H9 (cell line): Measurements from ENCODE around the gene PLXNA1. TPM values are rescaled to one million over a fixed set of nuclear protein-coding genes. Genes with fewer than 3 reads are reported as not detected.

Experiments used
- DNase-seq: peaks from one replicate; pipeline ENCODE4 v3.0.0-alpha.2; 2017
- H2AFZ ChIP-seq: one replicate; pipeline ENCODE4 v1.6.1; 2013; ENCODE audit warnings: mild to moderate bottlenecking, low read length, control low read depth, moderate library complexity
- H2AK5ac ChIP-seq: 2 replicates; pipeline ENCODE4 v1.6.1; 2013; ENCODE audit warnings: low read length, control low read depth, mixed read lengths; ENCODE audit not compliant: insufficient read length
- H2BK120ac ChIP-seq: one replicate; pipeline ENCODE4 v1.6.1; 2013; ENCODE audit warnings: low read depth, mild to moderate bottlenecking, low read length, control low read depth, inconsistent platforms; ENCODE audit not compliant: poor library complexity, severe bottlenecking
- H2BK12ac ChIP-seq: 2 replicates; pipeline ENCODE4 v1.6.1; 2013; ENCODE audit warnings: low read length, control low read depth, mixed read lengths, low read depth; ENCODE audit not compliant: insufficient read length
- H2BK15ac ChIP-seq: 2 replicates; pipeline ENCODE4 v1.6.1; 2013; ENCODE audit warnings: low read depth, low read length, control low read depth
- H2BK20ac ChIP-seq: one replicate; pipeline ENCODE4 v1.6.1; 2013; ENCODE audit warnings: low read depth, mild to moderate bottlenecking, low read length, control low read depth, inconsistent platforms; ENCODE audit not compliant: poor library complexity, severe bottlenecking
- H2BK5ac ChIP-seq: 2 replicates; pipeline ENCODE4 v1.6.1; 2013; ENCODE audit warnings: low read length, control low read depth, mixed read lengths; ENCODE audit not compliant: insufficient read length
- H3K14ac ChIP-seq: 2 replicates; pipeline ENCODE4 v1.6.1; 2013; ENCODE audit warnings: low read length, control low read depth; ENCODE audit not compliant: insufficient read depth
- H3K18ac ChIP-seq: 2 replicates; pipeline ENCODE4 v1.6.1; 2013; ENCODE audit warnings: low read depth, mild to moderate bottlenecking, mixed read lengths, low read length, control low read depth; ENCODE audit not compliant: insufficient read length
- H3K23ac ChIP-seq: 2 replicates; pipeline ENCODE4 v1.6.1; 2013; ENCODE audit warnings: low read length, control low read depth, mixed read lengths, low read depth; ENCODE audit not compliant: insufficient read length
- H3K23me2 ChIP-seq: 2 replicates; pipeline ENCODE4 v1.6.1; 2013; ENCODE audit warnings: low read depth, mild to moderate bottlenecking, mixed read lengths, low read length, control low read depth; ENCODE audit not compliant: insufficient read length, poor library complexity, severe bottlenecking
- H3K27ac ChIP-seq: 2 replicates; pipeline ENCODE4 v1.5.1; 2013; ENCODE audit warnings: low read length, control low read depth, mixed read lengths, low read depth; ENCODE audit not compliant: insufficient read length
- H3K27me3 ChIP-seq: 2 replicates; pipeline ENCODE4 v1.6.1; 2013; ENCODE audit warnings: low read length, control low read depth, inconsistent platforms; ENCODE audit not compliant: insufficient read depth
- H3K4ac ChIP-seq: 2 replicates; pipeline ENCODE4 v1.6.1; 2013; ENCODE audit warnings: low read depth, mild to moderate bottlenecking, control low read depth, inconsistent platforms, low read length, moderate library complexity
- H3K4me1 ChIP-seq: 2 replicates; pipeline ENCODE4 v1.6.1; 2013; ENCODE audit warnings: low read length, control low read depth, inconsistent platforms; ENCODE audit not compliant: insufficient read depth
- H3K4me2 ChIP-seq: 2 replicates; pipeline ENCODE4 v1.6.1; 2013; ENCODE audit warnings: low read length, control low read depth, mixed read lengths; ENCODE audit not compliant: insufficient read length, insufficient read depth
- H3K56ac ChIP-seq: 2 replicates; pipeline ENCODE4 v1.6.1; 2013; ENCODE audit warnings: low read depth, mild to moderate bottlenecking, mixed read lengths, low read length, control low read depth; ENCODE audit not compliant: insufficient read length
- H3K79me1 ChIP-seq: 2 replicates; pipeline ENCODE4 v1.6.1; 2013; ENCODE audit warnings: low read depth, mild to moderate bottlenecking, moderate library complexity, low read length, control low read depth, inconsistent platforms; ENCODE audit not compliant: insufficient read depth, poor library complexity, severe bottlenecking
- H3K79me2 ChIP-seq: 2 replicates; pipeline ENCODE4 v1.6.1; 2013; ENCODE audit warnings: low read length, control low read depth, inconsistent platforms; ENCODE audit not compliant: insufficient read depth
- H3K9ac ChIP-seq: 2 replicates; pipeline ENCODE4 v1.6.1; 2013; ENCODE audit warnings: low read length, control low read depth, mixed read lengths; ENCODE audit not compliant: insufficient read length; ENCODE audit errors: extremely low read depth
- H3K9me3 ChIP-seq: one replicate; pipeline ENCODE4 v1.6.1; 2013; ENCODE audit warnings: low read depth, low read length, inconsistent platforms; ENCODE audit not compliant: control insufficient read depth
- H3T11ph ChIP-seq: one replicate; pipeline ENCODE4 v1.6.1; 2013; ENCODE audit warnings: mild to moderate bottlenecking, low read length, control low read depth, inconsistent platforms
- H4K20me1 ChIP-seq: one replicate; pipeline ENCODE4 v1.6.1; 2013; ENCODE audit not compliant: control insufficient read depth, insufficient read length, insufficient read depth
- H4K5ac ChIP-seq: 2 replicates; pipeline ENCODE4 v1.6.1; 2013; ENCODE audit warnings: low read depth, mild to moderate bottlenecking, mixed read lengths, low read length, control low read depth; ENCODE audit not compliant: insufficient read length
- H4K8ac ChIP-seq: replicated peaks from 2 replicates; pipeline ENCODE4 v1.6.1; 2013; ENCODE audit warnings: low read length, control low read depth, mixed read lengths, low read depth; ENCODE audit not compliant: insufficient read length
- H4K91ac ChIP-seq: 2 replicates; pipeline ENCODE4 v1.6.1; 2013; ENCODE audit warnings: low read depth, mild to moderate bottlenecking, moderate library complexity, mixed read lengths, low read length, control low read depth; ENCODE audit not compliant: insufficient read length
- H3K27ac Mint-ChIP-seq, 3 experiments: 2 replicates in 2 of 3; 3 replicates in 1 of 3; pipeline ENCODE4 v1.8.0; 2020 to 2021; ENCODE audit warnings: mixed read lengths in 3 of 3, mild to moderate bottlenecking in 1 of 3, moderate library complexity in 1 of 3
- H3K27me3 Mint-ChIP-seq: 2 replicates; pipeline ENCODE4 v1.8.0; 2021; ENCODE audit warnings: low read depth, mild to moderate bottlenecking, moderate library complexity, mixed read lengths
- H3K36me3 Mint-ChIP-seq, 3 experiments: 2 replicates in 2 of 3; 3 replicates in 1 of 3; pipeline ENCODE4 v1.8.0; 2020 to 2021; ENCODE audit warnings: low read depth in 3 of 3, mixed read lengths in 3 of 3; ENCODE audit not compliant: insufficient read depth in 1 of 3
- H3K4me1 Mint-ChIP-seq, 2 experiments: 2 replicates each; pipeline ENCODE4 v1.8.0; 2020; ENCODE audit warnings: mixed read lengths in 2 of 2
- H3K4me3 Mint-ChIP-seq, 2 experiments: 2 replicates in 1 of 2; 3 replicates in 1 of 2; pipeline ENCODE4 v1.8.0; 2020 to 2021; ENCODE audit warnings: mild to moderate bottlenecking in 2 of 2, mixed read lengths in 2 of 2, moderate library complexity in 1 of 2
- H3K9me3 Mint-ChIP-seq, 2 experiments: 2 replicates in 1 of 2; 3 replicates in 1 of 2; pipeline ENCODE4 v1.8.0; 2020; ENCODE audit warnings: mild to moderate bottlenecking in 2 of 2, mixed read lengths in 2 of 2, moderate library complexity in 1 of 2
- CTCF ChIP-seq: fragments of 200-600 bp; sonication (generic); conservative IDR thresholded peaks from 3 replicates; pipeline ENCODE4 v1.8.0; 2021; ENCODE audit warnings: antibody characterized with exemption, mild to moderate bottlenecking
- WGBS: extraction: QIAGEN DNeasy Blood & Tissue Kit; methylation state at CpG from one replicate; pipeline ENCODE4 v1.1.7; 2013; ENCODE audit warnings: missing lambda C conversion rate, low lambda C conversion rate, mixed read lengths; ENCODE audit not compliant: insufficient read length; ENCODE audit errors: extremely low coverage; 5-methylcytosine and 5-hydroxymethylcytosine counted together
- total RNA-seq: library from RNA; stranded (reverse); gene quantifications from 2 replicates; pipeline ENCODE4 v1.2.1, GENCODE V29; 2021

PLXNA1 gene
- total RNA-seq, 1 experiment from 2014 or later = 42.1 TPM

- H2BK12ac ChIP-seq = no peak overlapping the region
- no peaks in the 10 kb centered on the region for H3K4me1 ChIP-seq
- H3T11ph ChIP-seq = no peak overlapping the region
- no peak overlapping the region; the same call in 1 of the 2 replicates for H3K14ac ChIP-seq
- no peak overlapping the region for H3K56ac ChIP-seq
- H3K79me2 ChIP-seq = no peaks in the 10 kb centered on the region
- H2BK15ac ChIP-seq = no peak overlapping the region
- no peaks in the 10 kb centered on the region for H3K23me2 ChIP-seq
- no peak overlapping the region for H3K4ac ChIP-seq
- H4K5ac ChIP-seq = no peak overlapping the region
- no peak overlapping the region for H2BK120ac ChIP-seq
- no peak overlapping the region for H3K23ac ChIP-seq
- no peak overlapping the region for H2AK5ac ChIP-seq
- no peaks in the 10 kb centered on the region for H3K79me1 ChIP-seq
- Mint-ChIP-seq H3K4me1 (peaks cover 18 to 23% of the 10 kb centered on the region in 2 experiments), H3K36me3 (peaks cover 2 to 15% (median 8%) of the 10 kb centered on the region in 3 experiments; a peak in 6 of 7 replicates), H3K9me3 (peaks cover 15 to 18% of the 10 kb centered on the region in 2 experiments), H3K4me3 (no peak overlapping the region), H3K27me3 (peaks cover 9% of the 10 kb centered on the region), H3K27ac (no peak overlapping the region; a peak in 1 of 7 replicates)
- peak; percentile 56 for DNase-seq
- no peak overlapping the region for H3K4me2 ChIP-seq
- no peak overlapping the region for H2BK20ac ChIP-seq
- H3K27me3 ChIP-seq = no peaks in the 10 kb centered on the region
- no peak overlapping the region for H3K27ac ChIP-seq
- no peak overlapping the region for H3K18ac ChIP-seq
- no peaks in the 10 kb centered on the region for H4K20me1 ChIP-seq
- no peak overlapping the region for H3K9ac ChIP-seq
- no peak for TF ChIP-seq CTCF
- H4K8ac ChIP-seq = no peak overlapping the region
- no peak overlapping the region for H2AFZ ChIP-seq
- H4K91ac ChIP-seq = no peak overlapping the region
- no CpG with 5 or more reads among the region's 13 CpGs for WGBS
- H2BK5ac ChIP-seq = no peak overlapping the region
- no peaks in the 10 kb centered on the region for H3K9me3 ChIP-seq
Observed at GRCh38 chr3:126971891-126972351, 11.0 kb upstream of the PLXNA1 start.
